Stimulated activated CD8-positive, alpha-beta memory T cell treated with anti-CD3 and anti-CD28 coated beads, Interleukin-4, amount 100 ng/mL, for 4 hours (primary cell): Measurements from ENCODE around the gene GET4.

Source experiments
- DNase-seq, 2 donors: peaks; one replicate each; pipeline ENCODE4 v3.0.0-alpha.2; 2020; ENCODE audit warnings: low read depth in 2 of 2, low spot score in 1 of 2

The GET4 gene

DNA sequence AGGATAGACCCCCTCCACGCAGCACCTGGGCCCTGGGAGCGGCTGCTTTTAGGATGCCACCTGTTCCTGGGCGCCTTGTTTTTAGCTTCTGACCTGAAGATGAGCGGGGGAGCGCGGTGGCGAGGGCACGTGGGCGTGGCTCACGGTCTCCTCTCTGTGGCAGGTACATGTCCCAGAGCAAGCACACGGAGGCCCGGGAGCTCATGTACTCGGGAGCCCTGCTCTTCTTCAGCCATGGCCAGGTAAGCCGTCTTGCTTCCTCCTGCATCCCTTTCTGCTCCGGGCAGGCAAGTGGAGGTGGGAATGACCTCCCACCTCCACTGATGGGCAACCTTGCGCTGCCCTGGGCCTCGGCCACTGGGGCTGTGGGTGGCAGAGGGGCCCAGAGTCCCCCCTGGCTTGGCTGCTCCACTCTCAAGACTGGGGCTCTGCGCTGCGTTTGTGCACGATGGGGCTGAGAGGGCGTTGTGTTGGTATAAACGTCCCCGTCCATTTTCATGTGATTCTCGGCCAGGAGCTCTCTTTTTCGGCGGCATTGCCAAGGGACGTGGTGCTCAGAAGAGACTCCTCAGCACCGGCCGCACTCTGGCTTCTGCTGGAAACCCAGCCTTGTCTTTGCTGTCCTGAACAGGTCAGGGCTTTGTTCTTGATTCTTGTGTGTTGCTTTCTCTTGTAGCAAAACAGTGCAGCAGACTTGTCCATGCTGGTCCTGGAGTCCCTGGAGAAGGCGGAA lies 9.7 kb downstream of the GET4 start:
- DNase-seq = no peak

DNA sequence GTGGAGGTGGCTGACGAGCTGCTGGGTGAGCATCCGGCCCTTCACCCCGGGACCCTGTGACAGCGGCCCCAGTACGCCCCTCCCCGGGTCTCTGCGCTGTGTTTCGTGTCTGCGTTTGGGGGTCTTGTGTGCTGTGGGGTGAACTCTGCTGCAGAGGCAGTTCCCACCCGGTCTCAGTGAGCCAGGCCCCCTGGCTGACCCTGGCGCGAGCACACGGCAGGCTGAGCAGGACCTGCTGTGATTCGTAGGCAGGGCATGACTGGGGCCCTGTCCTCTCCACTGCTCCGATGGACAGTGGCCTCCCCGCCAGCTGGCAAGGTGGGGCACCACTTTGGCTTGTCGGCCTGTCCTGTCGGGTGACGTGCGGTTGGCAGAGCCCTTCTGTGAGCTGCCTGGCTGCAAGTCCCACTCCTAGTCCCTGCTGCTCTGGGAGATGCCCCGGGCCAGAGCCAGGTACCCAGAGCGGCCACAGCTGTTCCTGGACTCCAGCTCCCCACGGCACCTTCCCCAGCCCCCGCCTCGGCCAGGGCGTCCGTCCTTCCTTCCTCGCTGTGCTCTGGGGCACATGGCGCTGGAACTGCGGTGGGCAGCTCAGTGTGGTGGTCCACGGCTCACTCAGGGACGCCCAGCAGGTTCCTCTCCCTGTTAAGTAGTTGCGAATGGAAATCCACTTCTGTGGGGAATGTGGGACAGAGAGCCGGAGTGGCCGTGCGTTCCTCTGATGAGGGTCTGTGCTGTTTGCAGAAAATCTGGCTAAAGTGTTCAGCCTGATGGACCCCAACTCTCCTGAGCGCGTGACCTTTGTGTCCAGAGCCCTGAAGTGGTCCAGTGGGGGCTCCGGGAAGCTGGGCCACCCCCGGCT lies 10.5 kb downstream of the GET4 start:
- no peak for DNase-seq

DNA sequence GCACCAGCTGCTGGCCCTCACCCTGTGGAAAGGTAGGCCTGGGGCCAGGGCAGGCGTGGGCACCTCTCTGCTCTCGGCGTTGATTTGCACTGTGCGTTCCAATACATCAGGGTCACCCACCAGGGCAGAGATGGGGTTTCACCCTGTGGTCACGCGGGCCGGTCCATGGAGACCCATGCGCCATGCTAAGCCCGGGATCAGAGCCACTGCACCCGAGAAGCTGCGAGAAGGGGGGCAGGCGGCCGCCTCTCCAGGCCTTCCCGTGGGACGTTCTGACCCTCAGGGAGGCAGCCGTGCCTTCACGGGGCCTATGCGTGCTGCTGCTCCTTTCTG lies 11.1 kb downstream of the GET4 start:
- DNase-seq = no peak

DNA sequence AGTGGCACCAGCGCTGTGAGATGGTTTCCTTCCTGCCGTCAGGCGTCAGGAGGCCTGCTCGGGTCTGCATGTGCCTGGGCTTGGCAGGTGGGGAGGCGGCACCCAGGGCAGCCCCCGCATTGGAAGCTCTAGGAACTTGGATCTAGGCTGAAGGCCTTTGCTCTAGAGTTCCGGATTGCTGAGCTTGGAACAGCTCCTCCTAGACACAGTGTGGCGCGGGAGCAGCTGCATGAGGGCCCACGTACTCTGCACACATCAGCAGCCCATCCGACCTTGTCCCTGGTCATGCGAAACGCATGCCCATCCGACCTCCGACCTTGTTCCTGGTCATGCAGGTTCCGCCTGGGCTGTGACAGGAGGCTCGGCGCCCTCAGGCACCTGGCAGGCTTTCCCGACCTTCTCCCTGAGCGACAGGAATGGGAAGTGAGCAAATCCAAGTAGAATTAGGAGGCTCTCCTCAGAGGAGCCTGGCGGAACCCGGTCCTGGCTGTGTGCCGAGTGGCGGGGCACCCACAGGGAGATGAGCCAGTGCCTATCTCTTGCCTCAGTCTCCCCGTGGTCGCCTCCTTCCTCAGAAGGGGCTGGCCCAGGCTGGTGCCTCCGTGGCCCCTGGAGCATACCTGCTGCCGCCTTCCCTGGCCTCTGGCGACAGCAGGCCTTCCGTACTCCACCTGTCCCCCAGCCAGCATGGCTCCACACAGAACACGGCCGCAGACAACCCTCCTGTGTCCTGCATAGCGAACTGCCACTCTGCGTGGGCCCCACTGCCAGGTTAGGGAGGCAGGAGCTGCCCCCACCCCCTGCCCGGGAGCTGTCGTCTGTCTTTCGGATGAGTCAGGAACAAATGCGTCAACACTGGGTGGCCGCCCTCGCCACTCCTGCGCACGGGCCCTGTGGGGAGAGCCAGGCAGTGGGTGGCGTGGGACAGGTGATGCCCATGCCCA lies 12.0 kb downstream of the GET4 start:
- no peak for DNase-seq

DNA sequence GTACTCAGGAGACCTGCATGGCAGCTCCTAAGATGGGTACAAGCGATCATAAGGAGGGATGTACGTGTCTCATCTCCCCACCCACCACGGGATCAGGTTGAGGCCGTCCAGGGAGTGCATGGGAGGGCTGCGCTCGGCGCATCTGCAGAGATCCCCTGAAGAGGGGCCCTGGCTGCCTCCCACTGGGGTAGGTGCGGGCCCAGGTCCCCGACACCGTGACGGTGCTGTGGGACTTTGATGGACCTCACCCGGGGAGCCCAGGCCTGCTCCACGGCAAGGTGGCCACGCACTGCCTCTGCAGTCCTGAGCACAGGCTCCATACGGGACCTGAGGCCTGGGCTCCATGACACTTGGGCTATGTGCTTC lies 12.7 kb downstream of the GET4 start:
- no peak for DNase-seq

DNA sequence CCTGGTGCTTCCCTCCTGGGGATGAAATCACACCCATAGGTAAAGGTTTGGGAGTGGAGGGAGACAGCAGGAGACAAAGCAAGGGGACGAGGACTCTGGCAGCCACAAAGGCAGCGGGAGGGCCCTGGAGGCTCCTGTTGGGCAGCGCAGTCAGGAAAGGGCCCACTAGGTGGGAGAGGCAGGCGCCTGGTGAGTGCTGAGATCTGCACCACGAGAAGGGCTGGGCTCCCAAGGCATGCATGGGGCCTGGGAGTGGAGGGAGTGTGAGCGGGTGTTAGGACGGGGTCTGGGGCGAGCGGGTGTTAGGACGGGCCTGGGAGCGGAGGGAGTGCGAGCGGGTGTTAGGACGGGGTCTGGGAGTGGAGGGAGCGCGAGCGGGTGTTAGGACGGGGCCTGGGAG lies 13.0 kb downstream of the GET4 start:
- no peak for DNase-seq

DNA sequence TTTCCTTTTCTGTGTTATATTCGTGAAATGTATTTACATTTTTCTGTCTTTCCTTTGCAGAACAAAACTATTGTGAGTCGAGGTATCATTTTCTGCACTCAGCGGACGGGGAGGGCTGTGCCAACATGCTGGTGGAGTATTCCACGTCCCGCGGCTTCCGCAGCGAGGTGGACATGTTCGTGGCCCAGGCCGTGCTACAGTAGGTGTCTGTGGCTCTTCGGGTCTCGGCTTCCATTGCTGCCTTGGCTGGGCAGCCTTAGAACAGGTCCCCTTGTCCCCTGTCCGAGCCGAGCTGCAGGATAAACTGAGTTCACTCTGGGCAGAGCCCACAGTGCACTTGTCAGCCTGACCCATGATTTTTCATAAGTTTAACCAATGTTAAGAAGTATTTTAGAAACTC lies 14.5 kb downstream of the GET4 start:
- DNase-seq = no peak

DNA sequence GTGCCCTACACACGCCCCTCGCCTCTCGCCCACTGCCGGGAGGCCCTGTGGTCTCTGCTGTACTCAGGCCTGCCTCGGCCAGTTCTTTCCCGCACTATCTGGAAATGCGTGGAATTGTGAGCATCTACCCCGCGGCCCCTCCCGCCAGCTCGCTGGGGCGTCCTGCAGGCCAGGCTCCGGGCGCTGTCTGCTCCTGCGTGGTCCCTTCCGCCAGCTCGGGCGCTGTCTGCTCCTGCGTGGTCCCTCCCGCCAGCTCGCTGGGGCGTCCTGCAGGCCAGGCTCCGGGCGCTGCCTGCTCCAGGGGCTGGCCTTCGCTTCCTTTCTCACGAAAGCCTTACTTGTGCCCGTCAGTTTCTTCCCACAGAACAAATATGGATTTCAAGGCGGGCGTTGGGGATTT lies 14.9 kb downstream of the GET4 start:
- DNase-seq = no peak

DNA sequence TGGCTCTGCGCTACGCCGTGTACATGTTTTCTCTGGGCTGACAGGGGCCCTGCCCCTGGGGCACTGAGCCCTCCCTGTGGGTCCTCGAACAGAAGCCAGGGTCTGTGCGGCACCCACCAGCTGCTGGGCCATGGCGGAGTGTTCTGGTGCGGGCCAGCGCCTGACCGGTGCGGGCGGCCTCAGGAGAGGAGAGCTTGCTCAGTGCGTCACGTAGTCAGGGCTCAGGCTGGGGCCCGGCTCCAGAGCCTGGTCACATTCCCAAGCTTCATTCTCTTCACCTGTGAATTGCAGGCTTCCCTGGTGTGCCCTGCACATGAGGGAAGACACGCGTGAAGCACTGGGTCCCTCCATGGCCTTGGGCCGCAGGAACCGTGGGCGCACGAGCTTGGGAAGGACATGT lies 15.5 kb downstream of the GET4 start:
- DNase-seq = no peak

DNA sequence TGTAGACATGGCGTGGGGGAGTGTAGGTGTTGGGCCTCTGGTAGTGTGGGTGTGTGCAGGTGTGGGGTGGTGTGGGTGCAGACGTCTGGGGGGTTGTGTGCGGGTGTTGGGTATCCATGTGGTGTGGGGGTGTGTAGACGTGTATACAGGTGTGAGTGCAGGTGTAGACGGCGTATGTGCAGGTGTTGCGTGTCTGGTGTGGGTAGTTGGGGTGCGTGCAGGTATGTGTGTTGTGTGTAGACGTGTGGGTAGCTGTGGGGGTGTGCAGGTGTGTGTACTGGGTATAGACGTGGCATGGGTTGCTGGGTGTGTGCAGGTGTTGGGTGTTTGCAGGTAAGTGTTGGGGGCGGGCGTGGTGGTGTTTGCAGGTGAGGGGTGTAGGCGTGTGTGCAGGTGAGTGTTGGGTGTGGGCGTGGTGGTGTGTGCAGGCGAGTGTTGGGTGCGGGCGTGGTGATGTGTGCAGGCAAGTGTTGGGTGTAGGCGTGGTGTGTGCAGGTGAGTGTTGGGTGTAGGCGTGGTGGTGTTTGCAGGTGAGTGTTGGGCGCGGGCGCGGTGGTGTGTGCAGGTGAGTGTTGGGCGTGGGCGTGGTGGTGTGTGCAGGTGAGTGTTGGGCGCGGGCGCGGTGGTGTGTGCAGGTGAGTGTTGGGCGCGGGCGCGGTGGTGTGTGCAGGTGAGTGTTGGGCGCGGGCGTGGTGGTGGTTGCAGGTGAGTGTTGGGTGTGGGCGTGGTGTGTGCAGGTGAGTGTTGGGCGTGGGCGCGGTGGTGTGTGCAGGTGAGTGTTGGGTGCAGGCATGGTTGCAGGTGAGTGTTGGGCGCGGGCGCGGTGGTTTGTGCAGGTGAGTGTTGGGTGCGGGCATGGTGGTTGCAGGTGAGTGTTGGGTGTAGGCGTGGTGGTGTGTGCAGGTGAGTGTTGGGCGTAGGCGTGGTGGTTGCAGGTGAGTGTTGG lies 16.6 kb downstream of the GET4 start:
- no peak for DNase-seq

DNA sequence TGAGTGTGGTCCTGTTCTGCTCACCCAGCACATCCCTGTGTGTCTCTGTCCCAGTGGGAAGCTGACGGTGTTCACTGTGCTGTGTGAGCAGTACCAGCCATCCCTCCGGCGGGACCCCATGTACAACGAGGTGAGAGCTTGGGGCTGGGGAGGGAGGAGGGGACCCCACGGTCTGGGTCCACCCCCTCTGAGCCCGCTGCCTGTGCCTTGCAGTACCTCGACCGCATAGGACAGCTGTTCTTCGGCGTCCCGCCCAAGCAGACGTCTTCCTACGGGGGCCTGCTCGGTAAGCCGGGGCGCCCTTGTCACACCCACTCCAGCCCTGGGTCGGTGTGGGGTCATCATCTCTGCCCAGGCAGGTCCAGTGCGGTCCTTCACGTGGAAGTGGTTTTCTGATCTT lies 17.3 kb downstream of the GET4 start:
- DNase-seq = no peak

DNA sequence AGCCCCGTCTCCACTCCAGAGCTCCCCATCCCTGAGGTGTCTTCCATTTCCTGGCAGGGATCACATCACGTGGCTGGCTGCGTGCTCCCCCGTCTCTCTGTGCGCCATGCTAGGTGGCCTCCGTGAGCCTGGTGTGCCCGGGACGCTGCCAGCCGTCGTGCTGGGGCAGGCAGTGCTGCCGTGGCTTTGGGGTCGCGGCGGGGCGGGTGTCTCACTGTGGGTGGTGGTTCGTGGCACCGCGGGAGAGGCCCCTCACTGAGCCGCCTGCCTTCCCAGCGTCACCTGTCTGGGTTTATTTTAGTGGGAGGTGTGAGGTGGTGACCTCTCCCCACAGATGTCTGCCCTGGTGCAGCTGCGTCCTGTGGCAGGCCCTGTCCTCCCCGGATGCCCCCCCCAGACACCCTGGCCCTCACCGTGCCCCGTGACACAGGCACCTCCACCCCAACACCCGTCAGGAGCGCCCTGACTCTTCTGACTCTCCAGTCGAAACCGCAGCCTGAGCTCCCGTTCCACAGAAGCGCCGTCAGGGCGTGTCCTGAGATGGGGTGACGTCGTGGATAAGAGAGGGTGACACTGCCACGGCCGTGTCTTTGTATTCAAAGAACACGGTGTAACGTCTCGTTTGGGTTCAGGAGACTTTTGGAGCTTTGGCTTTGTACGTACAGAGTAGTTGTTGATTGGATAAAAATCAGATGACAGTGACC lies 18.0 kb downstream of the GET4 start:
- no peak for DNase-seq

DNA sequence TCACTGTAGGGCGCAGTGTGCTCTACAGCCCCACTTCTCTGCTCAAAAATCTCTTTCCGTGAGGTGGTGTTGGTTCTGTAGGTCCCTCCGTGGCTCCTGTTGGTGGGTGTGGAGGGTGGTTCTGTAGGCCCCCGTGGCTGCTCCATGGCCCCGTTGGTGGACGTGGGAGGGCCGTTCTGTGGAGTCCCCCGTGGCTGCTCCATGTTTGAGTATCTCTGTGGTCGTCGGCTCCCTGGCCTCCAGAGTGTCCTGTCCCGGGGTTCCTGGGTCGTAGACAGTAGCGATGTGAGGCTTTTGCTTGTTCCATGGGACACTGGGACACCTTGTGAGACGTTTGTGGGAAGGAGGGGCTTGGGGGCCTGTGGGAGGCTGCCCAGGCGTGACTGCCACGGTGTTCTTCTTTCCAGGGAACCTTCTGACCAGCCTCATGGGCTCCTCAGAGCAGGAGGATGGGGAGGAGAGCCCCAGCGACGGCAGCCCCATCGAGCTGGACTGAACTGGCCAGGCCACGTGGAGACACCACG lies 18.6 kb downstream of the GET4 start:
- no peak for DNase-seq

DNA sequence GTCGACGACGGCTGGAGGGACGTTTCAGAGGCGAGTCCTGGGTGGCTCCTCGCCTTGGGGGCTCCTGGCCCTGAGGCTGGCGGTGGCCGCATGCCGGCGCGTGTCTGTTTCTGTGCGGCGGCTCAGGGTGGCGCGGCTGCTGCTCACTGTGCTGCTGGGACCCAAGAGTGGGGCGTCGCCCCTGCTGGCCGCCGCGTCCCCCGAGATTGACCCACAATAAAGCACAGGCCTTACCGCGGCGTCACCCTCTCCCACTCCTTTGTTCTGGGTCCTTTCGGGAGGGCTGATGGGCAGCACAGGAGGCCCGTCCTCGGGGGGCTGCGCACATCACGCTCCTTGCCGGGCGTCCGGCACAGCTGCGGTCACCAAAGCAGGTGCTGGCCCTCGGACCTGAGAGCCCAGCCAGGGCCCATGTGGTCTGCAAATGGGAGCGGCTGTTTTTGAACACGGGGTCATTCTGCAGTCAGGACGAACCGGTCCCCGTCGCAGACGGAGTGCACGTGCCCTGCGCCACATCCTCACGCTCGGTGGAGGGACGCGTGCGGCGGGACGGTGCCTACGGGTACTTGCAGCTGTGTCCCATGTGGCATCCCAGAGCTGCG lies 19.2 kb downstream of the GET4 start:
- no peak for DNase-seq

DNA sequence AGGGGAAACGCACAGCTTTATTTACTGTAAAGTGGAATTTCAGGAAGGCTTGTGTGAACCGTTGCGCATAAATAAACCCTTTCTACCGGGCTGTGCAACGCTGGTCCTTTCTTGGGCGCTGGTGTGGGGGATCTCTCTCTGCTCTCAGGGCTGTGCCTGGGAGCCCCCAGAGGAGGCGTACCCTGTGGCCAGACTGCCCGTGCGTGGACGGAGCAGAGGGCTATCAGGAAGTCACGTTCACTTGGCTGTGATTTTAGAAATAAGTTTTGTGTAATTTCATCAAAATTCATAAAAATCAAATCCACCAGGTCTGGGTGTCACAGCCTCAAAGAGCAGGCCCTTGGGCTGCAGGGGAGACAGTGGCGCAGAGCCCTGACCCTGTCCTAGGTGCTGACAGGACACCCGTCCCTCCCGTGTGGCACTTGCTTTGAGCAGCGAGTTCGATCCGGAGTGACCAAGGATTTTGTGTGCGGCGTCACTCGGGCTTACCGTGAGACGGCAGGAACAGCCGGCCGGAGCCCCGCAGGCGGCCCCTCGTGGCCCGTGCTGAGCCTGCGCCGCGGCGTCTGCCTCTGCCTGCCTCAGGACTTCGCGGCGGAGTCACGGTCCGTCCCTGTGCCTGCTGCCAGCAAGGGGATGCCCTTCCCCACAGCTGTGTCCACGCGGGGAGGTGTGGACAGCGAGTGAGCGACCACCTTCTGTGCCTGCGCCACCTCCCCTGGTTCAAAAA lies 20.2 kb downstream of the GET4 start:
- DNase-seq = no peak

DNA sequence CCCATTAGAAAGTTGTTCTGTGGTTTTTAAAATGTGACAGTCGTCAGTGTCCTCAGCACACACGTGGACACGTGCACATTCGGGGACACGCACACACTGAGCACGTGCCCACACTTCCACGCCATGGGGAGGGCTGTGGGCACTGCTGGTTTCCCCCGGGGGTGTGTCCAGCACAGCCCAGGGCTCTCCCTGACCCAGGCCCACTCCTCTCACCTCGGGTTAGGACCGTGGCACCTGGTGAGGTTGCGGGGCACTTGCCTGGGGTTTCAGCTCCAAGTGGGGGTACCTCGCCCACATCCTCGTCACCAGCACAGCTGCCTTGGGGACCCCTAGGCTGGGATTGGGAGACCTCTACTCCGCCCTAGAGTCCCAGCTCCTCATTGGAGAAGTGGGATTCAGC lies 20.7 kb downstream of the GET4 start:
- no peak for DNase-seq

DNA sequence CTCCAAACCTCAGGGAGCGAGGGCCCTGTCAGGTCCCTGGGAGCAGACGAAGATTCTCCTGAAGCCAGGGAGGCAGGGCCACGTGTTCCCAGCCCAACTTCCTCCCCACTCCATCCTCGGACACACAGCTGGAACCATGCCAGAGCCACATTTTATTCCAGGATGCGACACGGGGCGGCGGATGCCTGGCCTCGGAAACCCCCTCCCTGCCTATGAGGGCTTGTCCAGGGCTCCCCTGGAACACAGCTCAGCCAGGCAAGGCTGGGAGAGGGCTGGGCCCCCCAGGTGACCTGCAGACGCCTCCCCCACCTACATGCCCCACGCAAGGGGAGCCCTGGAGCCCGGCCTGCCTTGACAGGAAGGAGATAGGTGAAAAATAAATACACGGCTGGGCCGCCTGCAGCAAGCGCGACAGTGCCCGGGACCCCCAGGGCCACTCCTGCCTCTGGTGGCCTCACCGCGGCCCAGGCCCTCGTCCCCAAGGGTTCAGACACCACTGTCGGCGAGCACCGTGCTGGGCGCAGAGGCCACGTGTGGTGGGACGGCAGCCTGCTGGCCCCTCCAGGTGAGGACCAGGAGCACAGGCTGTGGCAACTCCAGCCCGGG lies 21.5 kb downstream of the GET4 start:
- DNase-seq = no peak

DNA sequence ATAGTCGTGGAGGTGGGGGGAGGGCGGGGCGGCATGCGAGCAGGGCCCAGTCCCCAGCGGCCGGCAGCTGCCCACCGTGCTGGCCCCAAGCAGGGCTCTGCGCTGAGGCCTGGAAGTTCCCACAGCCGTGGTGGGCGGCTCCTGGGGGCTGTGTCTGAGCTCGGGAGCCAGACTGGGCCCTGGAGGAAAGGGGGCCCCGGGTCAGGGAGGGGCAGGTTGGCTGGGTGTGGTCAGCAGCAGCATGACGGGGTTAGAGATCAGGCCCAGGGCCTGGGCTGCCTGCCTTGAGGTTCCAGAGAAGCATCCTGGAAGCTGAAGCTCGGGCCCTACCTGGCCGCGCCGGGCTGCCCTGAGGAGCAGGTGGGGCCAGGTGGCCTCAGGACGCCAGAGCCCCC lies 22.1 kb downstream of the GET4 start:
- no peak for DNase-seq
